Stimulated activated naive B cell treated with anti-CD40 and anti-IgM and Interleukin-4, amounts not matched to agents 10 μg/mL and 1 μg/mL and 100 μg/mL, for 72 hours (primary cell): Measurements from ENCODE around the gene ANXA5.

Experiments used
- ATAC-seq, 2 donors: fragments of 150-1000 bp; cut with Tn5 transposase; replicated peaks; 2 replicates each; pipeline ENCODE4 v1.10.0; 2021; ENCODE audit warnings: moderate library complexity in 1 of 2
- DNase-seq: peaks from one replicate; pipeline ENCODE4 v3.0.0; 2021
- H3K27ac Mint-ChIP-seq: one replicate; pipeline ENCODE4 v1.8.0; 2022; ENCODE audit warnings: mild to moderate bottlenecking, mixed read lengths
- H3K27me3 Mint-ChIP-seq, 2 donors: one replicate each; pipeline ENCODE4 v1.8.0; 2022; ENCODE audit warnings: mixed read lengths in 2 of 2
- H3K36me3 Mint-ChIP-seq, 2 donors: one replicate each; pipeline ENCODE4 v1.8.0; 2022; ENCODE audit warnings: mixed read lengths in 2 of 2, mild to moderate bottlenecking in 1 of 2
- H3K4me1 Mint-ChIP-seq, 2 donors: one replicate each; pipeline ENCODE4 v1.8.0; 2022; ENCODE audit warnings: mixed read lengths in 2 of 2, mild to moderate bottlenecking in 1 of 2
- H3K4me3 Mint-ChIP-seq, 2 donors: one replicate each; pipeline ENCODE4 v1.8.0; 2022; ENCODE audit warnings: mild to moderate bottlenecking in 2 of 2, mixed read lengths in 2 of 2, moderate library complexity in 1 of 2
- H3K9me3 Mint-ChIP-seq, 2 donors: one replicate each; pipeline ENCODE4 v1.8.0; 2022; ENCODE audit warnings: mixed read lengths in 2 of 2, mild to moderate bottlenecking in 1 of 2

The ANXA5 gene

DNA sequence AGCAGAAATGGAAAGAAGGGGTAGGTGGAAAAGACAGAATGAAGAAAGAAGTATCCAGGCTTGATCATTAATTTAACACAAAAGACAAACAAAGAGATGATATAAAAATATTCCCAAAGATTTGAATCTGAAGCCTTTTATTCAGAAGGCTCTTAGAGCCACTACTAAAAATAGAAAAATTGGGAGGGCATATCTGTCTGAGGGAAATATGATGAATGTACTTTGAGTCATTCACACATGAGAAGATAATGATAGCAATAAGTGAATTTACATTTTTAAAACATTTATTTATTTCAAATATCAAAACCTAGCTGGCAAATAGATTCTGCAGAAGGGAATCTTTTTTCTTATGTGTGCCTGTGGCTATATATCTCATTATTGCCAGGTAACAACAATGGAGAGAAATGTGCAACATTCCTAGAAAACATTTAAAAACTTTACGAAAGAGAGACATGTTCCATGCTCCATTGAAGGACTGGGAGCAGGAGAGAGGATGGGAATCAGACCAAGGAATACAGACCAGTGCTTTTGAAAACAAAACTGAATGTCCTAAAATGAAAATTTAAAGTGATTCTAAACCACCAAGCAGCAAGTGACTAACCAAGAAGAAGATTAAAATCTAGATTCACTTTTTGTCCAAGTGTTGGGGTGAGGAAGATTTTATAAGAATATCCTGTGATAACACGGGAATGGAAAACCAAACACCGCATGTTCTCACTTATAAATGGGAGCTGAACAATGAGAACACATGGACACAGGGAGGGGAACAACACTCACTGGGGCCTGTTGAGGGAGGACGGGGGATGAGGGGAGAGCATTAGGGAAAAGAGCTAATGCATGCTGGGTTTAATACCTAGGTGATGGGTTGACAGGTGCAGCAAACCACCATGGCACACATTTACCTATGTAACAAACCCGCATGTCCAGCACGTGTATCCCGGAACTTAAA lies 41.2 kb downstream of the ANXA5 start:
- peaks cover 3 to 6% of the 10 kb centered on the region in 2 donors for H3K36me3 Mint-ChIP-seq
- H3K27ac Mint-ChIP-seq = no peak overlapping the region
- ATAC-seq = no peak
- H3K4me1 Mint-ChIP-seq = peaks cover 11 to 15% of the 10 kb centered on the region in 2 donors
- H3K4me3 Mint-ChIP-seq = no peak overlapping the region
- DNase-seq = no peak
- H3K27me3 Mint-ChIP-seq = peaks cover 7 to 10% of the 10 kb centered on the region in 2 donors
- peaks cover 4 to 8% of the 10 kb centered on the region in 2 donors for H3K9me3 Mint-ChIP-seq

- peaks cover 7 to 12% of the 10 kb centered on the region in 2 donors for H3K27me3 Mint-ChIP-seq
- peaks cover 11 to 15% of the 10 kb centered on the region in 2 donors for H3K4me1 Mint-ChIP-seq
- ATAC-seq (peak; percentile 62 to 78), DNase-seq (no peak)
- H3K4me3 Mint-ChIP-seq = no peak overlapping the region
- H3K36me3 Mint-ChIP-seq = peaks cover 3 to 4% of the 10 kb centered on the region in 2 donors
- no peak overlapping the region for H3K27ac Mint-ChIP-seq
- peaks cover 4 to 7% of the 10 kb centered on the region in 2 donors for H3K9me3 Mint-ChIP-seq
These were observed 42.0 kb downstream of the ANXA5 start for GRCh38 chr4:121654738-121655137.

DNA sequence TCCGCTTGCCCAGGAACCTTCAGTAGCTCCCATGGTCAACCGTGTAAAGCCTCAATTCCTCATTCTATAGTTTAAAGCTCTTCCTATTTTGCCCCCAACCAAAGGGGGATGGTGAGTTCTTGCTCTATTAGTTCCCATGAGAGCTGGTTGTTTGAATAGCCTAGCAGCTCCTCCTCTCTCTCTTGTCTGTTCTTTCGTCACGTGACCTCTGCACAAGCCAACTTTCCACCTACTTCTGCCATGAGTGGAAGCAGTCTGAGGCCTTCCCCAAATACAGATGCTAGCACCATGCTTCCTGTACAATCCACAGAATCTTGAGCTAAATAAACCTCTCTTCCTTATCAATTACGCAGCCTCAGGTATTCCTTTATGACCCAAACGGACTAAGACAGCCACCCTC lies 42.8 kb downstream of the ANXA5 start:
- Mint-ChIP-seq H3K9me3 (peaks cover 4 to 7% of the 10 kb centered on the region in 2 donors), H3K4me1 (peaks cover 11 to 15% of the 10 kb centered on the region in 2 donors), H3K27me3 (peaks cover 13 to 16% of the 10 kb centered on the region in 2 donors), H3K4me3 (no peak overlapping the region), H3K36me3 (peaks cover 3 to 4% of the 10 kb centered on the region in 2 donors), H3K27ac (no peak overlapping the region)
- ATAC-seq = no peak
- no peak for DNase-seq

DNA sequence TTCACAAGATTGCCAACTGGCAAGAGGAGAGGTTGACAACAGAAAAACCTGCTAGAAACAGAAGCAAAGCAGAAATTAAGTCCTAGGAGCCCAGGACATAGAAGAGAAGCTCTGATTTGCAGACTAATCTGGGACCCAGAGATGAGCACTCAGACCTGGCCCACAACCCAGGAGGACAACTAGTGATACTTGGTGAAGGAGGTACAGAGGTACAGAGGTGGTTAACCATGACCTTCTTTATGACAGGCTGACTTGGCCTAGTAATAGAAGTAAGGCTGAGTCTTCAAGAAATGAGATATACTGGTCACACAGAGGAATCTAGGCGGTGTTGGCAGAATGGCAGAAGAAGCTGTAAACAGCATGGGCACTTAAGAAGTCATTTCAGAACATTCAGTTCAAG lies 43.6 kb downstream of the ANXA5 start:
- H3K27ac Mint-ChIP-seq = no peak overlapping the region
- H3K9me3 Mint-ChIP-seq = peaks cover 4 to 7% of the 10 kb centered on the region in 2 donors
- H3K4me1 Mint-ChIP-seq = peaks cover 11 to 15% of the 10 kb centered on the region in 2 donors
- H3K4me3 Mint-ChIP-seq = no peak overlapping the region
- peaks cover 3 to 4% of the 10 kb centered on the region in 2 donors for H3K36me3 Mint-ChIP-seq
- peaks cover 13 to 16% of the 10 kb centered on the region in 2 donors for H3K27me3 Mint-ChIP-seq
- ATAC-seq (no peak), DNase-seq (no peak)

DNA sequence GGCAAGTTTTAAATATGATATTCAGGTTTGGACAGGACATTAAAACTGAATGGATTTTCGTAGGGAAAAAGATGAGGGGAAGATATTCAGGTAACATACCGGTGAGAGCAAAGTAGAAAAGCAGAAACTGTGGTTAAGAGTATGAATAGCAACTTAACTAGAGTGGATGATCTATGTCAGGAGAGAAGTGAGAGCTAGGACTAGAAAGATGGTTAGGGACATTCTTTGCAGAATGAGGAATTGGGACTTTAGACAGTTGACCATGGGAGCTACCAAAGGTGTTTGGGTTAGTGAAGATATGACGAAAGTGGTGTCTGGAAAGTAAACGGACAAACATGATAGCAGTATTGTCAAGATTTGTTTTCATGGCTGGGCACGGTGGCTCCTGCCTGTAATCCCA lies 45.2 kb downstream of the ANXA5 start:
- DNase-seq = no peak
- H3K36me3 Mint-ChIP-seq = peaks cover 3 to 4% of the 10 kb centered on the region in 2 donors
- H3K4me1 Mint-ChIP-seq = peaks cover 11 to 15% of the 10 kb centered on the region in 2 donors
- H3K27ac Mint-ChIP-seq = no peak overlapping the region
- H3K27me3 Mint-ChIP-seq = peaks cover 16 to 18% of the 10 kb centered on the region in 2 donors
- peak; percentile 55 to 68 for ATAC-seq
- no peak overlapping the region for H3K4me3 Mint-ChIP-seq
- H3K9me3 Mint-ChIP-seq = peaks cover 4 to 7% of the 10 kb centered on the region in 2 donors

DNA sequence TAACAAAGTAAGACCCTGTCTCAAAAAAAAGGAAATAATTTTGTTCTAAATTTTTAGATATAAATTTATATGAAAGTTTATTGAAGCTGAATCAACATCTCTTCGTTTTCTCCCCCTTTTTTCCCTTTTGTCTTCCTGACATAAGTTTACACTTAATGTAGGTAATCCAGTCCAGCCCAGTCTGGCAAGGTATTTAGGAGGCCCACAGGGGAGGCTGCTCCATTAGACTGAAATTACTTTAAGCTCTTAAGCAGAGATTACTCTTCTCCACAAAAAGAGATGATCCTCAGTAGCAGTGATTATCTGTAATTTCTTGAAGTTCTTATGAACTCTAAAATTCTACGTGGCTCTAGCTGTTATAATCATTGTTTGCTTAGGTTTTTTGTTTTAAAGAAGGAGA lies 46.0 kb downstream of the ANXA5 start:
- DNase-seq (no peak), ATAC-seq (no peak)
- Mint-ChIP-seq H3K4me1 (peaks cover 11 to 15% of the 10 kb centered on the region in 2 donors), H3K9me3 (peaks cover 4 to 7% of the 10 kb centered on the region in 2 donors), H3K36me3 (peaks cover 3 to 4% of the 10 kb centered on the region in 2 donors), H3K4me3 (no peak overlapping the region), H3K27me3 (peaks cover 16 to 18% of the 10 kb centered on the region in 2 donors), H3K27ac (no peak overlapping the region)

- peaks cover 12 to 21% of the 10 kb centered on the region in 2 donors for H3K27me3 Mint-ChIP-seq
- no peak for DNase-seq
- no peak for ATAC-seq
- H3K36me3 Mint-ChIP-seq = peaks cover 3 to 4% of the 10 kb centered on the region in 2 donors
- no peak overlapping the region for H3K4me3 Mint-ChIP-seq
- peaks cover 4 to 6% of the 10 kb centered on the region in 2 donors for H3K4me1 Mint-ChIP-seq
- H3K9me3 Mint-ChIP-seq = peaks cover 0 to 5% of the 10 kb centered on the region in 2 donors
- H3K27ac Mint-ChIP-seq = no peak overlapping the region
These were observed 48.3 kb downstream of the ANXA5 start for GRCh38 chr4:121648516-121648915.

GRCh38 chr4:121642876-121643585 lies 53.7 kb downstream of the ANXA5 start:
- H3K4me3 Mint-ChIP-seq = no peak overlapping the region
- H3K27me3 Mint-ChIP-seq = peaks cover 8 to 16% of the 10 kb centered on the region in 2 donors
- H3K27ac Mint-ChIP-seq = no peak overlapping the region
- no peaks in the 10 kb centered on the region for H3K9me3 Mint-ChIP-seq
- ATAC-seq (no peak), DNase-seq (no peak)
- no peaks in the 10 kb centered on the region for H3K4me1 Mint-ChIP-seq
- H3K36me3 Mint-ChIP-seq = no peaks in the 10 kb centered on the region

- no peak for DNase-seq
These were observed 54.5 kb downstream of the ANXA5 start for GRCh38 chr4:121642292-121642691.

GRCh38 chr4:121633653-121634052 lies 63.1 kb downstream of the ANXA5 start:
- H3K9me3 Mint-ChIP-seq = no peaks in the 10 kb centered on the region
- H3K27me3 Mint-ChIP-seq = peaks cover 5 to 12% of the 10 kb centered on the region in 2 donors
- no peaks in the 10 kb centered on the region for H3K36me3 Mint-ChIP-seq
- H3K27ac Mint-ChIP-seq = no peak overlapping the region
- no peak overlapping the region for H3K4me3 Mint-ChIP-seq
- no peak for ATAC-seq
- no peaks in the 10 kb centered on the region for H3K4me1 Mint-ChIP-seq
- DNase-seq = no peak

More at GRCh38 chr4:121642292-121642691, 54.5 kb downstream of the ANXA5 start:
- Mint-ChIP-seq H3K27ac (no peak overlapping the region), H3K27me3 (peaks cover 8 to 11% of the 10 kb centered on the region in 2 donors), H3K9me3 (no peaks in the 10 kb centered on the region), H3K4me1 (no peaks in the 10 kb centered on the region), H3K4me3 (no peak overlapping the region), H3K36me3 (no peaks in the 10 kb centered on the region)
- no peak for ATAC-seq

DNA sequence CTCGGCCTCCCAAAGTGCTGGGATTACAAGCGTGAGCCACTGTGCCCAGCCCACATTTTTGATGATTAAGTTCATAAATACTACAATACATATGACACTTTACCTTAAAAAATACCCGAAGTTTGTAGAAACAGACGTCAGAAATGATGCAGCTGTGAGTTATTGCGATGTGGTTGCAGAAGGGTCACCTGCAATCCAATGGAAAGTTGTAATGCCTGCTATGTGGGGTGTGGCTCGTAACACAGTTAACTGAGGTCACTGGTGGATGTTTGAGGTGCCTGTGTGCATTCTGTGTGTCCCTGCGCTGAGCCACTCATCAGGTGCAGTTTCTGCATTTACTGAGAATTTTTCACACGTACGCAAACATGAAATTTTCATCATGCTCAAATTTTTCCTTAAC lies 64.1 kb downstream of the ANXA5 start:
- no peak for DNase-seq
- no peak overlapping the region for H3K27ac Mint-ChIP-seq
- H3K4me1 Mint-ChIP-seq = no peaks in the 10 kb centered on the region
- H3K36me3 Mint-ChIP-seq = no peaks in the 10 kb centered on the region
- peaks cover 5 to 12% of the 10 kb centered on the region in 2 donors for H3K27me3 Mint-ChIP-seq
- ATAC-seq = no peak
- no peaks in the 10 kb centered on the region for H3K9me3 Mint-ChIP-seq
- H3K4me3 Mint-ChIP-seq = no peak overlapping the region
